Mucosa of stomach (tissue), 1 donor: ENCODE measurements around the gene CDH12.

Source experiments
- H3K27me3 ChIP-seq: one replicate; pipeline ENCODE4 v1.7.0; 2013; ENCODE audit warnings: mild to moderate bottlenecking, low read length; ENCODE audit not compliant: control insufficient read depth, insufficient read depth
- H3K36me3 ChIP-seq: one replicate; pipeline ENCODE4 v1.7.0; 2013; ENCODE audit warnings: low read length; ENCODE audit not compliant: control insufficient read depth, insufficient read depth
- H3K4me1 ChIP-seq: one replicate; pipeline ENCODE4 v1.7.0; 2013; ENCODE audit warnings: mild to moderate bottlenecking, low read length; ENCODE audit not compliant: control insufficient read depth, insufficient read depth
- H3K4me3 ChIP-seq: one replicate; pipeline ENCODE4 v1.7.0; 2013; ENCODE audit warnings: low read length
- H3K9ac ChIP-seq: one replicate; pipeline ENCODE4 v1.7.0; 2013; ENCODE audit warnings: mild to moderate bottlenecking, low read length, moderate library complexity
- H3K9me3 ChIP-seq: one replicate; pipeline ENCODE4 v1.7.0; 2013; ENCODE audit warnings: mild to moderate bottlenecking, low read length, moderate library complexity; ENCODE audit not compliant: control insufficient read depth
- donor health status: Pancreatic carcinoma.

Gene CDH12

GRCh38 chr5:21880164-21880563, 973.0 kb downstream of the CDH12 start:
- H3K9ac ChIP-seq, result no peak overlapping the region
- no peaks in the 10 kb centered on the region for H3K27me3 ChIP-seq
- H3K9me3 ChIP-seq, result no peaks in the 10 kb centered on the region
- H3K4me3 ChIP-seq, result no peak overlapping the region
- H3K4me1 ChIP-seq, result no peaks in the 10 kb centered on the region
- no peaks in the 10 kb centered on the region for H3K36me3 ChIP-seq

GRCh38 chr5:21862986-21863385, 990.2 kb downstream of the CDH12 start:
- Histone ChIP-seq H3K4me3 (no peak overlapping the region), H3K36me3 (no peaks in the 10 kb centered on the region)

GRCh38 chr5:21858441-21858840, 994.7 kb downstream of the CDH12 start:
- no peaks in the 10 kb centered on the region for H3K27me3 ChIP-seq
- H3K9me3 ChIP-seq, result no peaks in the 10 kb centered on the region
- H3K36me3 ChIP-seq, result no peaks in the 10 kb centered on the region
- H3K9ac ChIP-seq, result no peak overlapping the region
- H3K4me3 ChIP-seq, result no peak overlapping the region
- H3K4me1 ChIP-seq, result no peaks in the 10 kb centered on the region

More at GRCh38 chr5:21862986-21863385, 990.2 kb downstream of the CDH12 start:
- H3K4me1 ChIP-seq, result no peaks in the 10 kb centered on the region
- no peak overlapping the region for H3K9ac ChIP-seq
- H3K9me3 ChIP-seq, result no peaks in the 10 kb centered on the region
- no peaks in the 10 kb centered on the region for H3K27me3 ChIP-seq

GRCh38 chr5:21856987-21857386, 996.2 kb downstream of the CDH12 start:
- Histone ChIP-seq H3K27me3 (no peaks in the 10 kb centered on the region), H3K9me3 (no peaks in the 10 kb centered on the region), H3K9ac (no peak overlapping the region), H3K4me1 (no peaks in the 10 kb centered on the region), H3K4me3 (no peak overlapping the region), H3K36me3 (no peaks in the 10 kb centered on the region)

GRCh38 chr5:21847300-21847699, 1005.8 kb downstream of the CDH12 start:
- Histone ChIP-seq H3K9ac (no peak overlapping the region), H3K9me3 (no peaks in the 10 kb centered on the region), H3K4me1 (no peaks in the 10 kb centered on the region), H3K36me3 (no peaks in the 10 kb centered on the region), H3K27me3 (no peaks in the 10 kb centered on the region), H3K4me3 (no peak overlapping the region)

GRCh38 chr5:21844960-21845359, 1008.2 kb downstream of the CDH12 start:
- H3K9me3 ChIP-seq, result no peaks in the 10 kb centered on the region
- no peaks in the 10 kb centered on the region for H3K27me3 ChIP-seq
- H3K4me3 ChIP-seq, result no peak overlapping the region
- H3K36me3 ChIP-seq, result no peaks in the 10 kb centered on the region
- no peaks in the 10 kb centered on the region for H3K4me1 ChIP-seq
- H3K9ac ChIP-seq, result no peak overlapping the region

GRCh38 chr5:21834863-21835262, 1018.3 kb downstream of the CDH12 start:
- H3K9ac ChIP-seq, result no peak overlapping the region
- no peaks in the 10 kb centered on the region for H3K36me3 ChIP-seq
- H3K9me3 ChIP-seq, result no peaks in the 10 kb centered on the region
- H3K27me3 ChIP-seq, result no peaks in the 10 kb centered on the region
- H3K4me1 ChIP-seq, result no peaks in the 10 kb centered on the region
- no peak overlapping the region for H3K4me3 ChIP-seq

- no peak overlapping the region for H3K4me3 ChIP-seq
- H3K4me1 ChIP-seq, result no peaks in the 10 kb centered on the region
- no peaks in the 10 kb centered on the region for H3K9me3 ChIP-seq
- H3K27me3 ChIP-seq, result no peaks in the 10 kb centered on the region
- no peaks in the 10 kb centered on the region for H3K36me3 ChIP-seq
- no peak overlapping the region for H3K9ac ChIP-seq
Measured at GRCh38 chr5:21831145-21831787, 1021.9 kb downstream of the CDH12 start.

- no peak overlapping the region for H3K9ac ChIP-seq
- H3K4me3 ChIP-seq, result no peak overlapping the region
- no peaks in the 10 kb centered on the region for H3K4me1 ChIP-seq
- no peaks in the 10 kb centered on the region for H3K27me3 ChIP-seq
- H3K36me3 ChIP-seq, result no peaks in the 10 kb centered on the region
- no peaks in the 10 kb centered on the region for H3K9me3 ChIP-seq
Measured at GRCh38 chr5:21826884-21827283, 1026.3 kb downstream of the CDH12 start.

GRCh38 chr5:21823588-21823987, 1029.6 kb downstream of the CDH12 start:
- Histone ChIP-seq H3K36me3 (no peaks in the 10 kb centered on the region), H3K27me3 (no peaks in the 10 kb centered on the region), H3K4me1 (no peaks in the 10 kb centered on the region), H3K9ac (no peak overlapping the region), H3K4me3 (no peak overlapping the region), H3K9me3 (no peaks in the 10 kb centered on the region)

GRCh38 chr5:21823076-21823574, 1030.0 kb downstream of the CDH12 start:
- Histone ChIP-seq H3K4me1 (no peaks in the 10 kb centered on the region), H3K36me3 (no peaks in the 10 kb centered on the region), H3K27me3 (no peaks in the 10 kb centered on the region), H3K9ac (no peak overlapping the region), H3K4me3 (no peak overlapping the region), H3K9me3 (no peaks in the 10 kb centered on the region)

GRCh38 chr5:21820527-21820926, 1032.6 kb downstream of the CDH12 start:
- Histone ChIP-seq H3K4me3 (no peak overlapping the region), H3K4me1 (no peaks in the 10 kb centered on the region), H3K9me3 (no peaks in the 10 kb centered on the region), H3K9ac (no peak overlapping the region), H3K27me3 (no peaks in the 10 kb centered on the region), H3K36me3 (no peaks in the 10 kb centered on the region)

GRCh38 chr5:21818370-21818720, 1034.8 kb downstream of the CDH12 start:
- no peaks in the 10 kb centered on the region for H3K27me3 ChIP-seq
- no peaks in the 10 kb centered on the region for H3K4me1 ChIP-seq
- no peak overlapping the region for H3K4me3 ChIP-seq
- H3K36me3 ChIP-seq, result no peaks in the 10 kb centered on the region
- no peaks in the 10 kb centered on the region for H3K9me3 ChIP-seq
- no peak overlapping the region for H3K9ac ChIP-seq
